HG03095 (cell line): Measurements from ENCODE around the gene EVA1C.
"Not testable (repeated sequence)": the region's sequence is repeated elsewhere in the genome, so short reads cannot be mapped to it uniquely, and the experiment has no call there.

Source experiments
- ATAC-seq: cut with Tn5 transposase; IDR thresholded peaks from one replicate; pipeline ENCODE4 v1.9.1; 2021; ENCODE audit warnings: moderate library complexity; ENCODE audit not compliant: unreplicated experiment

The EVA1C gene

DNA sequence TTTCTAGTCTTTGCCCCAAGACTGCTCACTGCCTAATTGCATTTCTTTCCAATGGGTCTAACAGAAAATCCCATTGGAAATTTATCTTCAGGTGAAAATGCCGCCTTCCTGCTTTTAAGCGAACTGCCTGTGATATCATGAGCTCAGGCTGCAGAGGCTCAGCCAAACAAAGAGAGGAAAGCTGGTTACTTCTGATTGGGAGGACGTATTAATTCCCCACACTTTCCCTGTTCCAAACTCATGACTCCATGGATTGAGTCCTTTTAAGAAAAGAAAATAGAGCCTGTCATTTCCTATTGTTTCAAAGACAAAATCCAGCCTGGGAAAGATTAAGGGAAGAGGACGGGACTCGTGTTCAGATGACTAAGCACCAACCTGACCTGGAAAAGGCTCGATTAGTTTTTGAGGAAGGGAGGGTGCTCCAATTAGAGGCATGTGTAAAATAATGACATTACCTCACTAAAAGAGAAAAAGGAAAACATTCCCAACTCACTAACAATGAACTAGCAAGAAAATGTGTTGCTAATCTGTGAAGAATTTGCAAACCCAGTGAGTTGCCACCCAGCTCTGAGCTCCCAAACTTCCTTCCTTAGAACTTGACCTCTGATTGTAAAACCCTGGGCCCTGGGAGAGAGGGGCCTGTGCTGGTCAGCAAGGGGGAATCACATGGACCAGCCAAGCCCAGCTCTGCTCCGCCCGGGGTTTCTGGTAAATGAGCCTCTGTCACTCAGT, 111.6 kb downstream of the EVA1C start:
- no peak for ATAC-seq

DNA sequence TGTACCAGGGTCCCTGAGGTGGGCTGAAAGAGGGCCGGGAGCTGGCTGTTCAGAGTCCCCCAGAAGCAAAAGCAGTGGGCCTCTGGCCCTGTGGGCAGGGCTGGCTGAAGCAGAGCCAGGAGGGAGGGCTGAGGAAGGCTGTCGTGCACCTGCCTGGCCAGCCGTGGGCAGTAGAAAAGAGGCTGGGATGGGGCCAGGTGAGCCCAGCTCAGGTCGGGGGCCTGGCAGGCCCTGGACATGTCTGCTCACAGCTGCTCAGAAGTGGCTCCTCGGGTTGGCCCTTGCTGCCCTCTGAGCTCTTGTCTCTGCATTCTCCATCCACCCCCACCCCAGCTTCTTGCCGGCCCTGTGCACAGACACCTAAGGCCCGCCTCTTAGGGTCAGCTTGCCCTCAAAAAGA, 112.8 kb downstream of the EVA1C start:
- no peak for ATAC-seq

- ATAC-seq = no peak
Observed at GRCh38 chr21:32529679-32530078, 117.2 kb downstream of the EVA1C start.

DNA sequence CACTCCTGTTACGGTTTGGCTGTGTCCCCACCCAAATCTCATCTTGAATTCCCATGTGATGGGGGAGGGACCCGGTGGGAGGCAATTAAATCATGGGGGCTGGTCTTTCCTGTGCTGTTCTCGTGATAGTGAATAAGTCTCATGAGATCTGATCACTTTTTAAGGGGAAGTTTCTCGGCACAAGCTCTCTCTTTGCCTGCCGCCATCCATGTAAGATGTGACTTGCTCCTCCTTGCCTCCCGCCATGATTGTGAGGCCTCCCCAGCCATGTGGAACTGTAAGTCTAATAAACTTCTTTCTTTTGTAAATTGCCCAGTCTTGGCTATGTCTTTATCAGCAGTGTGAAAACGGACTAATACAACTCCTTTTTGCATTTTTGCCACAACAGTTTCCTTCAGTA, 118.3 kb downstream of the EVA1C start:
- not testable (repeated sequence) for ATAC-seq

GRCh38 chr21:32531561-32531960, 119.1 kb downstream of the EVA1C start:
- not testable (repeated sequence) for ATAC-seq

GRCh38 chr21:32532636-32533035, 120.1 kb downstream of the EVA1C start:
- no peak for ATAC-seq

DNA sequence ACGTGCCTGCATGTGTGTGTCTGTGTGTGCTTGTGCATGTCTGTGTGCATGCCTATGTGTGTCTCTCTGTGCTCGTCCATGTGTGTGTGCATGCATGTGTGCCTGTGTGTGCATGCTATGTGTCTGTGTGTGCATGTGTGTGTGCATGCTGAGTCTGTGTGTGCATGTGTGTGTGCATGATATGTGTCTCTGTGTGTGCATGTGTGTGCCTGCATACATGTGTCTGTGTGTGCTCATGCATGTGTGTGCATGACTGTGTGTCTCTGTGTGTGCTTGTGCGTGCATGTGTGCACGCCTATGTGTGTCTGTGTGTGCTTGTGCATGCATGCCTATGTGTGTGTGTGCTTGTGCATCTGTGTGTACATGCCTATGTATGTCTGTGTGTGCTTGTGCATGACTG, 120.5 kb downstream of the EVA1C start:
- no peak for ATAC-seq

DNA sequence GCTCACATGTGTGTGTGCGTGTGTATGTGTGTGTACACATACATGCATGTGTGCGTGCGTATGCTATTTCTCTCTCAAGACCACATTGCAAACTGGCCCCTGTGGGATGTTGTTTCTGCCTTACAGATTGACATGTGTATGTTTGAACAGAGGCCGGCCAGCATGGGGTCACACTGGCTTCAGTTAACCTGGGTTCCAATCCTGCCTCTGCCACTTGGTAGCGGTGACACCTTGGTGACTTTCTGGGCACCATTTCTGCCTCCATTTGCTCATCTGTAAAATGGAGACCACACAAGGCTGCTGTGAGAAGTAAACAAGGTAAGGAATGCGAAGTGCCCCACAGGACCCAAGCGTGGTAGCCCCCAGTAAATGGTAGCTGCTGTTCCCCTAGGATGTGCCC, 121.1 kb downstream of the EVA1C start:
- ATAC-seq = no peak

DNA sequence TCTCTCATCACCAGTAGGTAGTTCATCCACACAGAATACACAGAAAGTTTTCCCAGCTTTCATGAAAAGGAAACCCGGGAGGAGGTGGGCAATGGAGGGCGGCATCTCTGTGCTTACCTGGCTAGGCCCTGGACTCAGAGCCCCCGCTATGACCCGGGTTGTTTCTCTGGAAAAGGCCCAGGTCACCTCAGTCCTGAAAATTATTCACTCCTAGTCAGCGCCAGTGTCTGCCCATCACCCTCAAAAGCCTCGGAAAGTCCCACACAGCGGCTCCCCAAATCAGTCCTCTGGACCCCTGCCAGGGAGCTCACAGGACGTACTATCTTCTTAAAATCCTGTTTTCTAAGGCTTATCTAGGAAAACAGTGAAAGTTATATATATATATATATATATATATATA, 121.6 kb downstream of the EVA1C start:
- ATAC-seq = no peak

DNA sequence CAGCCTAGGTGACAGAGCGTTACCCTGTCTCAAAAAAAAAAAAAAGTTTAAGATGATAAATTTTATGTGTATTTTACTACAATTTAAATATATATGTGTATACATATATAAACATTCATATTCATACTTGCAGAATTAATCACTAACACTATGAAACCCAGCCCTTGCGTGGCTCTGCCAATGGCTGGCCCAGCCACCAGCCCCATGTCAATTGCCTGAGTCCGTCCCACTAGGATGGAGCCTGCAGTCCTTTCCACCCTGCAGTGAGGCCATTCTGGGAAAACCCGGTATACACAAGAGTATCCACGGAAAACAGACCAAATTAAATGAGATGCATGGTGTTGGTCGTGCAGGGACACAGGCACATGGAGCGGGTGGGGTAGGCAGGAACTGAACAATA, 123.1 kb downstream of the EVA1C start:
- no peak for ATAC-seq

- no peak for ATAC-seq
Observed at GRCh38 chr21:32537569-32537881, 125.0 kb downstream of the EVA1C start.

DNA sequence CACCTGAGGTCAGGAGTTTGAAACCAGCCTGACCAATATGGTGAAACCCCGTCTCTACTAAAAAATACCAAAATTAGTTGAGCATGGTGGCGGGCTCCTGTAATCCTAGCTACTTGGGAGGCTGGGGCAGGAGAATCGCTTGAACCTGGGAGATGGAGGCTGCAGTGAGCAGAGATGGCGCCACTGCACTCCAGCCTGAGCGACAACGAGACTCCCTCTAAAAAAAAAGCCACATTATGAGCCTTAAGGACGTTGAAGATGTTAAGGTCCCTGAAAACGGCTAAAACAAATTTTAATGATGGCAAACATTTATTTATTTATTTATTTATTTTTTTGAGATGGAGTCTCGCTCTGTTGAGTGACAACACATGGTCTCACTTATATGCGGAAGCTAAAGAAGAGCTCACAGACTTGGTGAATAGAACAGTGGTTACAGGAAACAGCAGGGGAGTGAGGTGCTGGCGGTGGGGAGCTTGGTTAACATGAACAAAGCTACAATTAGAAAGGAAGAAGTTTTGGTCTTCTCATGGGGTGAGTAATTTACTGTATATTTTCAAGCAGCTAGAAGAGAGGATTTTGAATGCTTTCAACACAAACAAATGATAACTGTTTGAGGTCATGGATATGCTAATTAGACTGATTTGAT, 125.8 kb downstream of the EVA1C start:
- ATAC-seq = no peak

DNA sequence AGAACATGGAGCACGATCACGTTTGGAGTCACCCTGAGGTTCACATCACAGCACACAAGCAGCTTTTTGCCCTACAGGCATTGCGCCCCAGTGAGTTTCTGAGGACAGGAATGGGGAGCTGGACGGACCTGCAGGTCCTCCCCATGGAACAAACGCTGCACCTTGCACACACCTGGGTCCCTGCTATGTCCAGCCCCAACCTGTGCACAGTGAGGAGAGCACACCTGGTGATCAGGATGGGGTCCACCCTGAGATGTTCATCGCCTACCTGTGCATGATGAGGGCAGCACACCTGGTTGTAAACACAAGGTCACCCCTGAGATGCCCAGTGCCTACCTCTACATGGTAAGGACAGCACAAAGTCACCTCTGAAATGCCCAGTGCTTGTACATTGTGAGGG, 126.9 kb downstream of the EVA1C start:
- no peak for ATAC-seq

- ATAC-seq = not testable (repeated sequence)
Observed at GRCh38 chr21:32543056-32543455, 130.6 kb downstream of the EVA1C start.

- no peak for ATAC-seq
Observed at GRCh38 chr21:32543975-32544374, 131.5 kb downstream of the EVA1C start.

- ATAC-seq = no peak
Observed at GRCh38 chr21:32544697-32545096, 132.2 kb downstream of the EVA1C start.

GRCh38 chr21:32545948-32546441, 133.5 kb downstream of the EVA1C start:
- no peak for ATAC-seq

GRCh38 chr21:32547018-32547417, 134.5 kb downstream of the EVA1C start:
- no peak for ATAC-seq

GRCh38 chr21:32548978-32549377, 136.5 kb downstream of the EVA1C start:
- ATAC-seq = no peak

- no peak for ATAC-seq
Observed at GRCh38 chr21:32549440-32549839, 136.9 kb downstream of the EVA1C start.

DNA sequence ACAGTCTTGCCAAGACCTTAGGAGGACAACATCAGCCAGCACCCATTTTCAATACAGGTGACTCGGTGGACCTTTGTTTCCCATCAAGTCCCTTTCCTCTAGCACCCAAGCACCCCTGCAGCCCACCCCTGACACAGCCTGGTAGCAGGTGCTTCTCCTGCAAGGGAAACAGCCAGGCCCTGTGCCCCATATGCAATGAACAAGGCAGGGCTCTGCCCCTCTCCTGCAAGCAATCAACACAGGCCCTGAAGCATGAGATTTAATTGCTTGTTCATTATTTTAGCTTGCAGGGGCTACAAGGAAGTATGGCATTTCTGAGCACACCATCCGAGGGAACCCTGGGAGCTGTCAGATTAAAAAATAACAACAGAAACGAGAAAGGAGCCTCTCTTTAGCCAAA, 137.4 kb downstream of the EVA1C start:
- no peak for ATAC-seq

DNA sequence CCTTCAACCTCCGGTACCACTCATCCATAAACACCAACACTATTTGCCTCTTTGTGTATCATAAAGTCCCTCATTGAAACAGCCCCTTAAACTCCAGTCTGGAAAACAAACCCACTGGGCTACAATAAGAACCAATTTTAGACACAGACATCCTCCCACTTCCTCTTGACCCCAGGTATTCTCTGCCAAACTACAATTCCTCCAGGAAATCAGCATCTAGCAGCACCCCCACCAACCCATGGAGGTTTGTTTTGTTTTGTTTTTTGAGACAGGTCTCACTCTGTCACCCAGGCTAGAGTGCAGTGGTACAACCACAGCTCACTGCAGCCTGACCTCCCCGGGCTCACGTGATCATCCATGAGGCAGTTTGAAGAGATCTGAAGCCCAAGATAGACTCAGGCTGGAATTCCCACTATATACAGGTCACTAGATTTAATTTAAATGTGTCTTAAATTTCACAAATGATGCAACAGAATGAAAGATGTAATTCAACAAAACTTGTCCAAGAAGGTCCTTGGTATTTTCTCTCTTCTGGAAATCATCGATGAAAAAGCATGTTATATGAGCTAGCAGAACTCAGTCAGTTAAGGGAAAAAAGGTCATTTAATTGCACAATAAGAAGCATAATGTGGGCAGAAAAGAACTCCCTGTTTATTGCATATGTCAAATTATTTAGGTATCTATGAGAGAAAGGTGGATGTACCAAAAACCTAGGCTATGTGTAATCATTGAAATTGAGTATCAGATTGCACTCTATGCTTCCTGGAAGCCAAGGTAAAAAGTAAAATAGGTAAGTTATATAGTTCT, 142.5 kb downstream of the EVA1C start:
- ATAC-seq = no peak
